Adrenal gland (tissue), 12 donors: ENCODE results near the gene MRGPRD. TPM values are rescaled to one million over a fixed set of nuclear protein-coding genes. Genes with fewer than 3 reads are reported as not detected.

Source experiments
- DNase-seq, 7 donors: peaks; one replicate each; pipeline ENCODE4 v3.0.0-alpha.2; 2019 to 2020
- H3K27ac ChIP-seq, 5 donors: fragments of 200-600 bp; sonication (generic) in 4 of 5; 1 replicate in 3 of 5; 2 replicates in 2 of 5; pipeline versions ENCODE4 v1.5.1 to v1.8.0; 2016 to 2020; ENCODE audit warnings: mild to moderate bottlenecking in 1 of 5
- H3K27me3 ChIP-seq: fragments of 200-600 bp; 2 replicates; pipeline ENCODE4 v1.8.0; 2021
- H3K36me3 ChIP-seq, 2 donors: fragments of 200-600 bp; replicated peaks in 1 of 2; 1 replicate in 1 of 2; 2 replicates in 1 of 2; pipeline versions ENCODE4 v1.5.1 to v1.8.0; 2018 to 2022
- H3K4me1 ChIP-seq, 2 donors: fragments of 200-600 bp; replicated peaks in 1 of 2; 1 replicate in 1 of 2; 2 replicates in 1 of 2; pipeline versions ENCODE4 v1.5.1 to v1.8.0; 2018 to 2021
- H3K4me3 ChIP-seq, 4 donors: fragments of 200-600 bp; sonication (generic) in 3 of 4; one replicate each; pipeline ENCODE4 v1.5.1; 2016 to 2018
- H3K9me3 ChIP-seq, 3 donors: fragments of 200-600 bp; sonication (generic) in 1 of 3; replicated peaks in 1 of 3; 1 replicate in 2 of 3; 2 replicates in 1 of 3; pipeline versions ENCODE4 v1.5.1 to v1.8.0; 2016 to 2021
- CTCF ChIP-seq, 6 experiments: fragments of 450-650 bp in 4 of 6; fragments of 200-600 bp in 2 of 6; sonication (generic) in 1 of 6; IDR thresholded peaks; 1 replicate in 5 of 6; 2 replicates in 1 of 6; pipeline versions ENCODE4 v1.5.1 to v1.8.0; 2016 to 2021; ENCODE audit warnings: antibody characterized with exemption in 6 of 6, mild to moderate bottlenecking in 2 of 6, moderate library complexity in 1 of 6
- POLR2A ChIP-seq, 2 donors: fragments of 450-650 bp; IDR thresholded peaks; one replicate each; pipeline ENCODE4 v1.6.1; 2017; ENCODE audit warnings: antibody characterized with exemption in 2 of 2, mild to moderate bottlenecking in 2 of 2, moderate library complexity in 1 of 2
- WGBS, 4 donors: extraction: QIAGEN DNeasy Blood & Tissue Kit in 2 of 4; methylation state at CpG; one replicate each; pipeline versions ENCODE4 v1.1.5 to v1.1.7; 2013 to 2017; 5-methylcytosine and 5-hydroxymethylcytosine counted together
- intact Hi-C, 2 donors: fragments of 100-400 bp; cut with DNase I; formaldehyde crosslinking; loops; one replicate each; pipeline versions ENCODE4 v1.14.1 to v1.15.0; 2022 to 2023
- polyA plus RNA-seq, 3 donors: library from polyadenylated mRNA; stranded (reverse); fragments of 200-250 nt in 2 of 3; fragments of 350-450 nt in 1 of 3; fragmentation: Illumina TruSeq in 1 of 3; extraction: RNeasy Lipid Tissue Mini Kit (QIAGEN cat#74804) in 1 of 3; gene quantifications; one replicate each; pipeline ENCODE4 v1.2.3, GENCODE V29; 2013 to 2014
- total RNA-seq, 9 donors: library from RNA; depleted of rRNA in 4 of 9; stranded (reverse); fragments of >200 nt in 4 of 9; fragments of 120-200 nt in 1 of 9; fragmentation: NEBNext Ultra II Directional in 1 of 9; extraction: Animal tissue kit (Norgen Biotek cat#: 25700) in 1 of 9; gene quantifications; one replicate each; pipeline versions ENCODE4 v1.1.0 to v1.2.4, GENCODE V29; 2013 to 2023
- donor health status: healthy with polysubstance abuse.
- donor health status: Bipolar disorder and iron deficiency.
- donor health status: DM: yes; HTN: yes; CAD: no.
- donor health status: DM: no; HTN: no; CAD: no.
- donor health status: DM: no; HTN: no; CAD: no.
- donor health status: DM: yes; HTN: yes; CAD: no.

Gene MRGPRD
- total and polyA plus RNA-seq, 12 donors: not detected

- Histone ChIP-seq H3K4me3 (no peak overlapping the region), H3K4me1 (peaks cover 0 to 3% of the 10 kb centered on the region in 2 donors), H3K9me3 (no peaks in the 10 kb centered on the region), H3K27me3 (no peaks in the 10 kb centered on the region), H3K27ac (peak overlapping the region in 1 of 5 donors; percentile 55), H3K36me3 (peaks cover 0 to 25% of the 10 kb centered on the region in 2 donors)
- WGBS, 4 donors: 37 to 75% (median 67%) methylated on average over 3 to 9 of the region's 9 CpGs
- intact Hi-C loops: no loop called here
- no peak for DNase-seq
- TF ChIP-seq CTCF (IDR thresholded peaks at IDR 0.05) (no peak), POLR2A (IDR thresholded peaks at IDR 0.05) (no peak)
These were observed 38.0 kb downstream of the MRGPRD start for GRCh38 chr11:68942751-68943271.

GRCh38 chr11:68942095-68942620 is 38.6 kb downstream of the MRGPRD start:
- WGBS, 4 donors: 68 to 77% (median 73%) methylated on average over 6 to 11 of the region's 11 CpGs
- H3K9me3 ChIP-seq: no peaks in the 10 kb centered on the region
- H3K36me3 ChIP-seq: peaks cover 0 to 31% of the 10 kb centered on the region in 2 donors
- peaks cover 0 to 3% of the 10 kb centered on the region in 2 donors for H3K4me1 ChIP-seq
- TF ChIP-seq POLR2A (IDR thresholded peaks at IDR 0.05) (no peak), CTCF (IDR thresholded peaks at IDR 0.05) (no peak)
- DNase-seq: no peak
- H3K27me3 ChIP-seq: no peaks in the 10 kb centered on the region
- intact Hi-C loops: no loop called here
- H3K27ac ChIP-seq: peak overlapping the region in 1 of 5 donors; percentile 55
- no peak overlapping the region for H3K4me3 ChIP-seq

GRCh38 chr11:68941324-68942094 is 39.3 kb downstream of the MRGPRD start:
- H3K27ac ChIP-seq: no peak overlapping the region
- 86 to 96% (median 88%) methylated on average over 8 to 18 of the region's 18 CpGs for WGBS, 4 donors
- TF ChIP-seq POLR2A (IDR thresholded peaks at IDR 0.05): no peak
- TF ChIP-seq CTCF (IDR thresholded peaks at IDR 0.05): no peak
- intact Hi-C loops: no loop called here
- H3K4me1 ChIP-seq: peaks cover 0 to under 1% of the 10 kb centered on the region in 2 donors
- DNase-seq: no peak
- H3K36me3 ChIP-seq: peaks cover 0 to 38% of the 10 kb centered on the region in 2 donors
- no peaks in the 10 kb centered on the region for H3K9me3 ChIP-seq
- H3K4me3 ChIP-seq: no peak overlapping the region
- no peaks in the 10 kb centered on the region for H3K27me3 ChIP-seq

GRCh38 chr11:68940651-68941323 is 40.0 kb downstream of the MRGPRD start:
- no peak overlapping the region for H3K27ac ChIP-seq
- no peaks in the 10 kb centered on the region for H3K27me3 ChIP-seq
- no peaks in the 10 kb centered on the region for H3K9me3 ChIP-seq
- intact Hi-C loops: no loop called here
- TF ChIP-seq CTCF (IDR thresholded peaks at IDR 0.05): no peak
- no peak for TF ChIP-seq POLR2A (IDR thresholded peaks at IDR 0.05)
- no peak overlapping the region for H3K4me3 ChIP-seq
- no peak for DNase-seq
- peaks cover 0 to 45% of the 10 kb centered on the region in 2 donors for H3K36me3 ChIP-seq
- 84 to 94% (median 93%) methylated on average over 14 to 20 of the region's 20 CpGs for WGBS, 4 donors
- H3K4me1 ChIP-seq: no peaks in the 10 kb centered on the region
